Activated CD4-positive, alpha-beta T cell treated with anti-CD3 and anti-CD28 coated beads for 48 hours (primary cell): ENCODE data around the gene GHRH.

Experiments used
- DNase-seq: peaks from one replicate; pipeline ENCODE4 v3.0.0-alpha.2; 2020

The GHRH gene

DNA sequence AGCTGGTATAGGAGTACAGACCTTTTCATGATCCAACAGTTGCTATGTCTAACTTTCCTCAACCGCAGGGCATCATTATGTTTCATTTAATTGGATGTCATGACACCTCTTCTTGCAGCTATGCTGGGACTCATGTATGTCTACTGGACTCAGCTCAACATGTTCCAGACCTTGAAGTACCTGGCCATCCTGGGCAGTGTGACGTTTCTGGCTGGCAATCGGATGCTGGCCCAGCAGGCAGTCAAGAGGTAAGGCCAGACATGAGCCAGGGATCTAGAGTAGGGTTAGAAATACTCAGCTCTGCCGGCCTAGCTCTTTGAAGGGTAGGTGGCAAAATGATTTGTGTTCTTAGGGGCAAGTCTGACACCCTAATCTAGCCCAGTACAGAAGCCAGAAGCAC is 25.2 kb downstream of the GHRH start:
- no peak for DNase-seq

DNA sequence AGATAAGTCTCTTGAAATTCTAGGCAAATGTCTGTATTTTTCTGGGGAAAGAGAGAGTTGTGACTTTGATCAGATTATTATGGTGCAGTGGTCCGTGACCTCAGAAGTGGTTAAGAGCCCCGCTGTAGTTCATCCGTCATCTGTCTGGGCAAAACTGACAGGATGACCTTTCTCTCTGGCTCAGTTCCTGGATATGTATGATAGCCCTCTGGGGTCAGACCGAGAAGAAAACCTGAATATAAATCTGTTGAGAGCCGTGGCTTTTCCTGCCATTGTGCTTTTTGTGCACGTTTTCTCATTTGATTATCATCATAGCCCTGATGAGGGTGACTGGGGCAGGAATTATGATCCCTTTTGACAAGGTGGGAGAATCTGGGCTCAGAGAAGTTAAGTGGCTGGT is 26.5 kb downstream of the GHRH start:
- DNase-seq: no peak

- no peak for DNase-seq
Observed at GRCh38 chr20:37234254-37234581, 27.4 kb downstream of the GHRH start.

GRCh38 chr20:37233548-37234253 is 27.9 kb downstream of the GHRH start:
- no peak for DNase-seq

DNA sequence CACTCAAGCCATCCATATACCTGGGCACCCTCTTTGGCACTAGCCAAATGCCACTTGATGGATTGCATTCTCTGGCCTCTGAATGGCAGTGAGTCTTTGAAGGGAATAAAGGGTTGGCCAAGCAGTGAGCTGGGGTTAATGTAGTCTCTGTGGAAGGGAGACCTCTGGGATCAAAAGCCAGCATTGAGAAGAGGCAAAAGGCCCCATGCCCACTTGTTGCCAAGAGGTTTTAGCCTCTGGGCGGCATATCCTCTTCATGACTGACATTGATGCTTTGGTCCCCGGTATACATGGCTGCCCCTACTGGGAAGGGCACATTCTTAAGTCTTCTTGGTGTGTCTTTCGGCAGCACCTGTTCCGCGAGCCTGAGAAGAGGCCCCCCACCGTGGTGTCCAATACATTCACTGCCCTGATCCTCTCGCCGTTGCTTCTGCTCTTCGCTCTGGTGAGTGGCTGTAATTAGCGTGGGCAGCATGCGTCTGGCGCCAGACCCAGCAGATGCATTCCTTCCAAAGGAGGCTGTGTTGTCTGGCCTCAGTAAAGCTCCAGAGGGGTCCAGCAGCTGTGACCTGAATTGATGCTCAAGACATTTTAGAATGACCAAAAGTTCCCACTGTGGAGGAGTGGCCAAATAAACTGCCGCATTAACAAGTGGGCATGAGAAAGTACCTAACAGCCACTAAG is 29.5 kb downstream of the GHRH start:
- no peak for DNase-seq

- DNase-seq: no peak
Observed at GRCh38 chr20:37230200-37230599, 31.4 kb downstream of the GHRH start.

DNA sequence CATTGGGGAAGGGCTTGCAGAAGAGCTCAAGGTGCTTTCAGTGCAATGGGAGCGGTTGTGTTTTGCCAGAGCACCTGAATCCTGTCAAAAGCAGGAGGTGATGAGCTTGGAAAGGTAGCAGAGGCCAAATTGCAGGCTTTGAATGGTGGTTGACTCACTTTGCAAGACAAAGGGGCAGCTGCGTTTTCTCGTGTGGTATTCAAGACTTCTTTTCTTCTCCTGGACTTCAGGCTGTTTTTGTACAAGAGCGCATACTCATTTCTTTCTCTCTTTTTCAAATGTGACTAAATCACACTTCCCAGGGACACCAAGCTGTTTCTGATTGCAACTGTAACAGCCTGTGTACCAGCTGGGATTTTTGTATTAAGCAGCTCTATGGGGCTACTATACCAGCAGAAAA is 32.3 kb downstream of the GHRH start:
- no peak for DNase-seq

GRCh38 chr20:37228656-37229055 is 33.0 kb downstream of the GHRH start:
- no peak for DNase-seq

GRCh38 chr20:37228082-37228481 is 33.5 kb downstream of the GHRH start:
- DNase-seq: no peak

DNA sequence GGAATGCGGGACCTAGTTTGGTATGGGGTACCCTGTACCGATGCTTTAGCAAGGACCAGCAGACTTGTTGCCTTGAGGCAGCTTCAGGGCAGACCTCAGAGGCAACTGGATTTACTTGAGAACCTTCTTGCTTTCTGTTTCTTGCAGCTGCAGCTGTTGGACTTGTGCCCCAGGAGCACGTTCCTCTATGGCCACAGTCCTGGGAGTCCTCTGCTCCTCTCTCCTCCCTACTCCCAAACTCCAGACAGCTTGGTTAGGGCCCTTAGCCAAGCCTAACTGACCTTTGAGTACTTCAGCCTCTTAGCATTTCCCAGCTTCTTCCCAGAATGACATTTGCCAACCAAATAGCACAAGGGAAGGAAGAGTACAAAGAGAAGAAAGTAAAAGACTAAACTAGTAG is 34.7 kb downstream of the GHRH start:
- no peak for DNase-seq

DNA sequence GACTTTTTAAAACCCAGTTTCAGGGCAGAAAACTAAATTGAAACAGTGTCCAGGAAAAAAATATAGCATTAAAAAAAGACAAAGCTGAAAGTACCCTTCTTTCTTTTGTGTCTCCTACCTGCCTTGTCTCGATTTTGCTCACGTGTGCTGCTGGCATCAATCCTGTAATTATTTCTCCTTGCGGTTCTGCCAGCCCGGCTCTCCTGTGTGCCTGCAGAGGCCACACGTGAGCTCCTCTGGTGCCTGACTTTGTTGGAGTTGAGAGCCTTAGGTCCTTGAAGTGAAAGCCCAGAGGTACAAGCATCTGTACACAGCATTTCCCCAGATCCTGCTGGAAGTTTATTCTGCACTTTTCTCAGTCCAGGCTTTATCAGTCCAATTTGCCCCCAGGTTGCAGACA is 36.5 kb downstream of the GHRH start:
- DNase-seq: no peak

DNA sequence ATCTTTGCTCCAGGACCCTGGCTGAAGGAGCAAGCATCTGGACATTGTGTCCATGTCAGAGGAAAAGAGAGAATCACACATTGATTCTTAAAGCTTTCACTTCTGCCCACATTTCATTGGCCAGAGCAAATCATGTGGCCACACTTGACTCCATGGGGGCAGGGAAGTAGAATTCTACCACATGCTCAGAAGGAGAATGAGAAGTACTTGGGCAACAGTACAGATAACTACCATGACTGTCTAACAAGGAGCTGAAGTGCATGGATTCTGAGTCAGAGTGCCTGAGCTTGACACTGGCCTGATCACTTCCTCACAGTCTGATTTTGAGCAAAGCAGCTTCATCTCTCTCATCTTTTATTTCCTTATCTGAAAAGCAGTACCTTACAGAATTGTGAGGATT is 38.6 kb downstream of the GHRH start:
- no peak for DNase-seq

- DNase-seq: no peak
Observed at GRCh38 chr20:37222086-37222485, 39.5 kb downstream of the GHRH start.

DNA sequence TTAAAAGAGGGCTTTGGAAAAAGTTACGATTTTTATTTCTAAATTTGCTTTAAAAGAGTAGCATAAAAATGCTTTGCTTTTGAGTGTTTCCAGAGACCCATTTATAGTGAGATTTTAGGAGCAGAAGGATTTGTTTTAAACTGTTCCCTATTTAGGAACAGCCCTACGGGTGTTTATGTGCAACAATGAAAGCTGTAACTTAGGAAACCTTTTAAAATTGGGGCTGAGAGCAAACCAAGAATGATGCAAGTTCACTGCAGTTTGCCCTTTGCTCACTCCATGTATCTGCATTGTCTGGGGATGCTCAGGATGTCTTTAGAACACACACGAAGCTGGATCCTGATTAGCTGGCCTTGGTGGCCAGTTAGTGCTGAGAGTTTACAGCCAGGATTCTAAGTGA is 40.9 kb downstream of the GHRH start:
- no peak for DNase-seq

DNA sequence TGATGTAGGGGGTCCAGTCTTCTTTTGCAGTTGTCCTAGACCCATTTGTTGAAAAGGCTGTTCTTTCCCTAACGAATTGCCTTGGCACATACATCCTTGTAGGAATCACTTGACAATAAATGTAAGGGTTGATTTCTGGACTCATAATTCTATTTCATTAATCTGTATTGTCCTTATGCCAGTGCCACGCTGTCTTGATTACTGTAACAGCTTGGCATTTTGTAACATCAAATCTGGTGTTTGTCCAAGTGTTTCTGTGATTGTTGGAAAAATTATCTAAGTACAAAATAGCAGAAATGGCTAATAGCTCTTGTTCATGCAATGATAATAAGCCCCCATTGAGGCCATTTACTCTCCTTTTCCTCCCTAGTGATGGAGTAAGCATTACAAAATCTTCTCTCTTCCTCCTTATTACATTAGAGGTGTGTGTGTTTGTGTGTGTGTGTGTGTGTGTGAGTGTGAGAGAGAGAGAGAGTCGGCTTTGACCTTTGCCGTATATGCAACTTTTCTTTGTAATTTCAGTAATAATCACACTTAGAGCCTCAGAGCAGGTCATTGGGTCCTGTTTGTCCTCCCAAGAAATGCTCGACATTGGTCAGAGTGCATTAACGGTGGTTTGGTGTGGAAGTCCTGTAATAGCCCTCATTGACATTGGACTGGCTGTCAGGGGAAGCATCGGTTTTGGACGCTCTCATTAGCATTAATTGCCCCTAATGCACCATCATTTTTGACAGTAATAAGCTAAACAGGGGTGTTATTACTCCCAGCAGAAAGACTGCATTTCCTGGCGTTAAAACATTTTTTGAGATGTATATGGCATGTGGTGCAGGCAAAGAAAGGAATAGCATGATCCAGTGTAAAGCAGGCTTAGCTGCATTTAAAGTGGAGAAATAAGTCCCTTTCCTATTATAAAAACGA is 41.6 kb downstream of the GHRH start:
- DNase-seq: no peak

DNA sequence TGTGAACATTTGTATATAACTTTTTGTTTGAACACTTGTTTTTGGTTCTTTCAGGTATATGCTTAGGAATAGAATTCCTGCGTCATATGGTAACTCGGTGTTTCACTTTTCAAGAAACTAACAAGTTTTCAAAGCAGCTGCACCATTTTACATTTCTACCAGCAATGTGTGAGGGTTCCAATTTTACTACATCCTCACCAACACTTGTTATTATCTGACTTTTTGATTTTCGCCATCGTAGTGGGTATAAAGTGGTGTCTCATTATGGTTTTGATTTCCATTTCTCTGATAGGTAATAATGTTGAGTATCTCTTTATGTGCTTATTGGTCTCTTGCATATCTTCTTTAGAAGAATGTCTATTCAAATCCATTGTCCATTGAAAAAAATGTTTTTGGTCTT is 42.6 kb downstream of the GHRH start:
- DNase-seq: no peak

GRCh38 chr20:37218441-37218840 is 43.2 kb downstream of the GHRH start:
- DNase-seq: no peak

DNA sequence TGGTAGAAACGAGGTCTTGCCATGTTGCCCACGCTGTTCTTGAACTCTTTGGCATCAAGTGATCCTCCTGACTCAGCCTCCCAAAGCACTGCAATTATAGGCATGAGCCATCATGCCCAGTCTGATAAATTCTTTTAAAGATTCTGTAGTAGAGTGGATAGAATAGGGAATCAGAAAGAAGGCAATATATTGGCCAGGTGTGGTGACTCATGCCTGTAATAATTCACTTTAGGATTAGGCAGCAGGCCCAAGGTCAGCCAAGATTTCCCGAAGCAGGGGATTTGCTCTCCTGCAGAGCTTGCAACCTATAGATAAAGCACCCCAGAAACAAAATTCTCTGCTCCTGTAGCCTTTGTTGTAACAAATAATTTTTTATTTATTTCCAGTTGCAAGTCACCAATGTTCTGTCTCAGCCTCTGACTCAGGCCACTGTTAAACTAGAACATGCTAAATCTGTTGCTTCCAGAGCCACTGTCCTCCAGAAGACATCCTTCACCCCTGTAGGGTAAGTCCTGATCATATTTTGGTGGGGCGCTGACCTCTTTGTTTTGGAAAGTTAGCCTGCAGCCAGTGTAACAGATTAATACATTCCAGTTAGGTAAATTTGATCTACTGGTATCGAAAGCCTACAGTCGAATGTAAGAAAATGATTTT is 51.8 kb downstream of the GHRH start:
- no peak for DNase-seq

DNA sequence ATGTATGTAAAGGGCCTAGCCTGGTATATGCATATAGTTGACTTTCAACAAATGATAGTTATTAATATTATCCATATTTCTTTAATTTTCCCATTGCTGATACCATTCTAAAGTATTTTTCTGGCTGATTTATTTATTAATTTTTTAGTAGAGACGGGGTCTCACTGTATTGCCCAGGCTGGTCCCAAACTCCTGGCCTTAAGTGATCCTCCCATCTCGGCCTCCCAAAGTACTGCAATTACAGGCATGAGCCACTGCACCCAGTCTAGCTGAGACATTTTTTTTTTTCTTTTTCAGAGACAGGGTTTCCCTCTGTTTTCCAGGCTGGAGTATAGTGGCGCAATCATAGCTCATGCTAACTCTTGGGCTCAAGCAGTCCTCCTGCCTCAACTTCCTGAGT is 52.4 kb downstream of the GHRH start:
- DNase-seq: no peak

DNA sequence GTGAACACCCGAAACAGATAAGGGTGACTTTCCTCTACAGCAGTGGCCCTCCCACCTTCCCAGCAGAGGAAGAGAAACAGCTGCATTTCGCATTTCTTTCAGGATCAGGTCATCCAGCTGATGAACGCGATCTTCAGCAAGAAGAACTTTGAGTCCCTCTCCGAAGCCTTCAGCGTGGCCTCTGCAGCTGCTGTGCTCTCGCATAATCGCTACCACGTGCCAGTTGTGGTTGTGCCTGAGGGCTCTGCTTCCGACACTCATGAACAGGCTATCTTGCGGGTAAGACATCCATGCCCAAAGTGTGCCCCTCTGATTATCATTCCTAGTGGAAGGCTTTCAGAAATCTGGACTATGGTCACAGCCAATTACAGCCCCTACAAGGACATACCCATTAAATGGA is 54.4 kb downstream of the GHRH start:
- no peak for DNase-seq

GRCh38 chr20:37205794-37206193 is 55.8 kb downstream of the GHRH start:
- no peak for DNase-seq

DNA sequence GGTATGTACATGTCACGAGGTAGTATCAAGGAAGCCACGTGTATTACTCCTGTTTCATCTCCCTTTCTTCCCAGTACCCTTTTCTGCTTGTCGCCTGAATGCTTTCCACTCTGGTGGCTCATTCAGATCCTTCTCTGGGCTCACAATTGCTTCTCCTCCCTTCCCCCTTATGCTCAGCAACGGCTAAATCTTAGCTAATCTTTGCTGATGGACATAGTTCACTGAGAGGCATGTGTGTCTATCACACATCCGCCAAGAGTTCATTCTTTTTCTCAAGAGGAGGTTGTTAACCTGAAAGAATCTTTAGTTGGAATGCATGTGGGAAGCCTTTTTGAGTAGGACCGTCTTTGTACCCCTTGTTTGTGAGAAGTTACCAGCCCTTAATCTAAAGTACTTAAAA is 56.5 kb downstream of the GHRH start:
- DNase-seq: no peak

DNA sequence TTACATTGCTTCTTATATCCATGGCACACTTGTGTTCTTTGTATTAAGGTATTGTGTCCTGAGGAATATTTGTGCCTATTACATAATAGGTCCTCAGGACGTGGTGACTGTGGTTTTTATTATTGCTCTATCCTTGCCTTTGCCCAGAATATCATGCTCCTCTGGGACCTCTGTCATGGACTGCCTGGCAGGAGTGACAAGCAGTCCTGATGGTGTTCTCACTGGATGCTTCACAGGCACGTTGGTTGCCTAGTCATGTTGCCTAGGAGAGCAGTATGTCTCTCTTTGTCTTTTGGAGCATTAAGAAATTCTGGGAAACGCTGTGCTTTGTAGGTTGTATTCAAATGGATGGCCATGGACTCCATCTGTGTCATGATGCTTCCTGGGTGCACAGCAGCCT is 57.6 kb downstream of the GHRH start:
- DNase-seq: no peak
